SU-DHL-6 (cell line): ENCODE results near the gene TMEM154.

Experiments used
- H2AFZ ChIP-seq: fragments of 200-600 bp; sonication (generic); 2 replicates; pipeline ENCODE4 v1.6.1; 2014; ENCODE audit warnings: low read depth, mild to moderate bottlenecking, moderate library complexity, mixed read lengths, antibody characterized with exemption, low read length; ENCODE audit not compliant: severe bottlenecking
- H3F3A ChIP-seq: fragments of 200-600 bp; shearing (Covaris generic); 2 replicates; pipeline ENCODE4 v1.6.0; 2016; ENCODE audit warnings: antibody characterized with exemption, mild to moderate bottlenecking; ENCODE audit not compliant: insufficient read depth
- H3K27ac ChIP-seq: fragments of 200-600 bp; sonication (generic); 2 replicates; pipeline ENCODE4 v1.5.1; 2016; ENCODE audit warnings: low read depth, mild to moderate bottlenecking, low read length, moderate library complexity, mixed read lengths
- H3K27me3 ChIP-seq: fragments of 200-600 bp; sonication (generic), shearing (Covaris generic); 2 replicates; pipeline ENCODE4 v1.6.0; 2014; ENCODE audit warnings: mild to moderate bottlenecking, low read length
- H3K36me3 ChIP-seq: fragments of 200-600 bp; sonication (generic); 2 replicates; pipeline ENCODE4 v1.6.1; 2014; ENCODE audit warnings: mild to moderate bottlenecking, low read length, mixed read lengths
- H3K4me2 ChIP-seq: fragments of 300-600, 200-600 bp; shearing (Covaris generic), sonication (generic); 2 replicates; pipeline ENCODE4 v1.6.0; 2014; ENCODE audit warnings: low read length, low read depth, mild to moderate bottlenecking; ENCODE audit not compliant: poor library complexity, severe bottlenecking
- H3K4me3 ChIP-seq: fragments of 200-600 bp; sonication (generic); 2 replicates; pipeline ENCODE4 v1.5.1; 2014; ENCODE audit warnings: antibody characterized with exemption, low read length, mild to moderate bottlenecking, mixed read lengths; ENCODE audit not compliant: insufficient read depth, poor library complexity, severe bottlenecking
- H3K79me2 ChIP-seq: fragments of 200-600 bp; sonication (generic); 2 replicates; pipeline ENCODE4 v1.6.1; 2014; ENCODE audit warnings: mild to moderate bottlenecking, low read length, moderate library complexity; ENCODE audit not compliant: insufficient read depth
- H3K9ac ChIP-seq: fragments of 200-600 bp; sonication (generic); 2 replicates; pipeline ENCODE4 v1.7.0; 2014; ENCODE audit warnings: mild to moderate bottlenecking, low read length
- H3K9me2 ChIP-seq: fragments of 200-600 bp; sonication (generic); replicated peaks from 2 replicates; pipeline ENCODE4 v1.6.1; 2014; ENCODE audit warnings: low read length; ENCODE audit not compliant: insufficient read depth
- H3K9me3 ChIP-seq: fragments of 200-600 bp; sonication (generic); 2 replicates; pipeline ENCODE4 v1.6.1; 2014; ENCODE audit warnings: low read length, mixed read lengths; ENCODE audit not compliant: insufficient read depth
- H4K20me1 ChIP-seq: fragments of 200-600 bp; sonication (generic); 2 replicates; pipeline ENCODE4 v1.6.1; 2014; ENCODE audit warnings: low read depth, mild to moderate bottlenecking, antibody characterized with exemption, low read length, moderate library complexity, mixed read lengths
- EZH2phosphoT487 ChIP-seq: fragments of 200-600 bp; sonication (generic), shearing (Covaris generic); conservative IDR thresholded peaks from 2 replicates; pipeline ENCODE4 v1.6.1; 2018; ENCODE audit warnings: mild to moderate bottlenecking, antibody characterized with exemption, low read length, moderate library complexity, mixed read lengths
- TF ChIP-seq, protein P1 (sequence below): fragments of 200-600 bp; sonication (generic); IDR thresholded peaks from one replicate; pipeline ENCODE4 v1.5.1; 2017; ENCODE audit warnings: antibody characterized with exemption, mild to moderate bottlenecking, low read length, moderate library complexity; ENCODE audit not compliant: insufficient read depth, poor library complexity, severe bottlenecking

The TMEM154 gene

DNA sequence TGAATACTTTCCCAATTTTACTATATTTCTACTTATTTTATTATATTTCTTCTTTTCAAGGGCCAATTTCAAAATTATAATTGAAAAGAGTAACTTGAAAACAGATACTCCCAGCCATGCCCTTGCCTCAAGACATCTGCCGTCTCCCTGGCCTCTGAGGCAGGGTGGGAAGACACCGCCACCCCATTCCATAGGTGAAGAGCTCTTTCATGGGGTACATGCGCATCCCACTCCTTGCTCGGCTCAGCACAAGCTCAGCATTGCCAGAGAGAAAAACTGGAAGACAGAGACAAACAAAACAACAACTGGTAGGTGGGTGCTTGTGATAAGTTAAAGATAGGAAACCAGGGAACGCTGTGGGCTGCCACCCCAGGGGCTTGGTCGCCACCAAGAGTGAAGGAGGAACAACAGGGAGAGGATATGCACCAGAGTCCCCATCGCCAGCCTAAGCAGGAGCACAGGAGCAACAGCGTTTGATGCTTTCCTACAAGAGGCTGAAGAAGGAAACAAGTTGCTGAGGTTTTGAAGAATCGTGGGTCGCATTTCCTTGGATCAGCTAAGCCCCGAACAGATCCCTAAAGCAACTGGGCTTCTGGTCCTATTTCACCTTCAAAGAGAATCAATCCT, 11.3 kb downstream of the TMEM154 start:
- peaks cover 65% of the 10 kb centered on the region for H3K79me2 ChIP-seq
- H4K20me1 ChIP-seq: no peaks in the 10 kb centered on the region
- peak overlapping the region; percentile 97 for H3K4me2 ChIP-seq
- H3K27ac ChIP-seq: peak overlapping the region; percentile 97
- no peak for TF ChIP-seq EZH2phosphoT487
- TF ChIP-seq, protein P1, sequence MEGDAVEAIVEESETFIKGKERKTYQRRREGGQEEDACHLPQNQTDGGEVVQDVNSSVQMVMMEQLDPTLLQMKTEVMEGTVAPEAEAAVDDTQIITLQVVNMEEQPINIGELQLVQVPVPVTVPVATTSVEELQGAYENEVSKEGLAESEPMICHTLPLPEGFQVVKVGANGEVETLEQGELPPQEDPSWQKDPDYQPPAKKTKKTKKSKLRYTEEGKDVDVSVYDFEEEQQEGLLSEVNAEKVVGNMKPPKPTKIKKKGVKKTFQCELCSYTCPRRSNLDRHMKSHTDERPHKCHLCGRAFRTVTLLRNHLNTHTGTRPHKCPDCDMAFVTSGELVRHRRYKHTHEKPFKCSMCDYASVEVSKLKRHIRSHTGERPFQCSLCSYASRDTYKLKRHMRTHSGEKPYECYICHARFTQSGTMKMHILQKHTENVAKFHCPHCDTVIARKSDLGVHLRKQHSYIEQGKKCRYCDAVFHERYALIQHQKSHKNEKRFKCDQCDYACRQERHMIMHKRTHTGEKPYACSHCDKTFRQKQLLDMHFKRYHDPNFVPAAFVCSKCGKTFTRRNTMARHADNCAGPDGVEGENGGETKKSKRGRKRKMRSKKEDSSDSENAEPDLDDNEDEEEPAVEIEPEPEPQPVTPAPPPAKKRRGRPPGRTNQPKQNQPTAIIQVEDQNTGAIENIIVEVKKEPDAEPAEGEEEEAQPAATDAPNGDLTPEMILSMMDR: no peak
- peak overlapping the region; percentile 54 for H3K4me3 ChIP-seq
- peak overlapping the region; percentile 72 for H3K9ac ChIP-seq
- H2AFZ ChIP-seq: peak overlapping the region; percentile 4
- H3K9me3 ChIP-seq: no peaks in the 10 kb centered on the region
- H3K9me2 ChIP-seq: no peaks in the 10 kb centered on the region
- H3K36me3 ChIP-seq: no peaks in the 10 kb centered on the region
- H3F3A ChIP-seq: peaks cover 82% of the 10 kb centered on the region
- no peaks in the 10 kb centered on the region for H3K27me3 ChIP-seq

DNA sequence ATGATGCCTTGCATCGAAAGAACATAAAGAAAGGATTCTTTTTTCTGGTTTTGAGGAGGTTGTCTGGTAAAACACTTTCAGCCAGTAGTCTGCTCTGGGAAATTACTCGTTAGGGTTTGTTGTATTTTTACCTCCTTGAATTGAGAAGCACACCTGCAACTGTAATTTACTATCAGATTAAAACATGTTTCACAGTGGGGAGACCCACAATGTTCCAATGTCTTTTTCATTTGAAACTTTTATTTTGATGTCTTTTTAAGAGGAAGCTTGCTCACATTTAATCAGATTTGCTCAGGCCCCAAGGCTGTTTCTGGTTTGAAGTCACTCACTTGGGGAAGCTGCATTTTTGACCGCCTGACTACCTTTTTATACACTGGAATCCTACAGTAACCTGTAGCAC, 12.0 kb downstream of the TMEM154 start:
- TF ChIP-seq, protein P1: no peak
- no peak for TF ChIP-seq EZH2phosphoT487
- peaks cover 59% of the 10 kb centered on the region for H3K79me2 ChIP-seq
- H3K36me3 ChIP-seq: no peaks in the 10 kb centered on the region
- H4K20me1 ChIP-seq: no peaks in the 10 kb centered on the region
- H3K9ac ChIP-seq: peak overlapping the region; percentile 72
- H3K9me2 ChIP-seq: no peaks in the 10 kb centered on the region
- peak overlapping the region; percentile 54 for H3K4me3 ChIP-seq
- H3K27me3 ChIP-seq: no peaks in the 10 kb centered on the region
- no peak overlapping the region for H2AFZ ChIP-seq
- H3F3A ChIP-seq: peaks cover 83% of the 10 kb centered on the region
- H3K27ac ChIP-seq: peak overlapping the region; percentile 97
- H3K9me3 ChIP-seq: no peaks in the 10 kb centered on the region
- peak overlapping the region; percentile 97 for H3K4me2 ChIP-seq

DNA sequence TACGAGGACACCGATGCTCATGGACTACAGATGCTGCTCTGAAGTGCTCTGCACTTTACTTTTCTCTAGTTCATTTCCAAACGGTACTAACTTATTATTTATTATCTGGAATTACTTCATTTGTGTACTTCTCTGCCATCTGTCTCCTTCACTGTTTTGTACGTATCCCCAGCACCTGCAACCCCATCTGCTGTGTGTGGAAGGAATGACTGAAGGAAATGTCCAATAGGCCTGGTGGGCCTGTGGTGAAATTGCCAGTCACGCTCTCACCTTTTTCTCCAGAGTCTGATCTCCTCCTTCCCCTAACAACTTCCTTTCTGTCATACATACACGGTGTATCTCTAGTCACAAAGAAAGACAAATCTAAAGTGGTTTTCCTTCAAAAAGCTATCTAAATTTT, 12.9 kb downstream of the TMEM154 start:
- Histone ChIP-seq H3F3A (peaks cover 83% of the 10 kb centered on the region), H3K4me3 (peak overlapping the region; percentile 54), H3K9me3 (no peaks in the 10 kb centered on the region), H4K20me1 (no peaks in the 10 kb centered on the region), H3K9ac (peak overlapping the region; percentile 72), H3K9me2 (no peaks in the 10 kb centered on the region), H3K4me2 (peak overlapping the region; percentile 97), H3K36me3 (no peaks in the 10 kb centered on the region), H3K27me3 (no peaks in the 10 kb centered on the region), H3K27ac (peak overlapping the region; percentile 97), H3K79me2 (peaks cover 60% of the 10 kb centered on the region), H2AFZ (no peak overlapping the region)
- TF ChIP-seq EZH2phosphoT487: no peak
- TF ChIP-seq, protein P1: no peak
